GM20000 (cell line): ENCODE results near the gene IL9.

ENCODE experiments used
- DNase-seq: peaks from one replicate; pipeline ENCODE4 v3.0.0; 2012; ENCODE audit warnings: low spot score
- CTCF ChIP-seq: IDR thresholded peaks from 2 replicates; pipeline ENCODE4 v1.5.1; 2012; ENCODE audit warnings: mild to moderate bottlenecking, control low read depth; ENCODE audit errors: extremely low read depth, missing control alignments

The IL9 gene

GRCh38 chr5:135891791-135892190 is 3.9 kb downstream of the IL9 start:
- DNase-seq, result no peak

GRCh38 chr5:135891268-135891667 is 4.4 kb downstream of the IL9 start:
- no peak for DNase-seq

More at GRCh38 chr5:135891791-135892190, 3.9 kb downstream of the IL9 start:
- TF ChIP-seq CTCF, result no peak

GRCh38 chr5:135890867-135891266 is 4.8 kb downstream of the IL9 start:
- no peak for DNase-seq
- TF ChIP-seq CTCF, result no peak

More at GRCh38 chr5:135891268-135891667, 4.4 kb downstream of the IL9 start:
- TF ChIP-seq CTCF, result no peak

- no peak for TF ChIP-seq CTCF
- no peak for DNase-seq
Measured at GRCh38 chr5:135890296-135890695, 5.3 kb downstream of the IL9 start.

- no peak for TF ChIP-seq CTCF
- DNase-seq, result no peak
Measured at GRCh38 chr5:135887881-135888614, 7.6 kb downstream of the IL9 start.

GRCh38 chr5:135887447-135887864 is 8.2 kb downstream of the IL9 start:
- peak; percentile 70 for DNase-seq
- peak; percentile 78 for TF ChIP-seq CTCF

GRCh38 chr5:135886136-135886535 is 9.5 kb downstream of the IL9 start:
- no peak for TF ChIP-seq CTCF
- DNase-seq, result no peak
